ENCODE results near the gene PDXP.

Gene PDXP

DNA sequence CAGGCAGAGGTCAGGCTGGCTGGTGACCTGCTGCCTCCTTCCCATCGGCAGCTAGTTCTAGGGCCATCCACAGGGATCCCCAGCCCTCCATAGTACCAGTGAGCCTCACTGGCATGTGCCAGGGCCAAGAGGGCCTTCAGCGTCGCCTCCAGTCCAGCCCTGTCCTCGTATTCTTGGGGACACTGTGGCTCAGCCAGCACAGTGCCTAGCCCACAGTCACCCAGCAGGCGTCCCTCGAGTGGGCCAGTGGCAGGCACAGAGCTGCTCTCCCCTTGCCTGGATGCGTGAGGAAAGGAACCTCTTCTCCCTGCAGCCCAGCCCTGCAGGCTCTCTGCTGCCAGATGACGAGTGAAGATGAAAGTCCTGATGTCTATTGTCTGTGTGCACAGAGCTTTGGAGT lies 29.7 kb upstream of the PDXP start:
- no peak for DNase-seq (ENCODE audit: low read depth, low spot score)

DNA sequence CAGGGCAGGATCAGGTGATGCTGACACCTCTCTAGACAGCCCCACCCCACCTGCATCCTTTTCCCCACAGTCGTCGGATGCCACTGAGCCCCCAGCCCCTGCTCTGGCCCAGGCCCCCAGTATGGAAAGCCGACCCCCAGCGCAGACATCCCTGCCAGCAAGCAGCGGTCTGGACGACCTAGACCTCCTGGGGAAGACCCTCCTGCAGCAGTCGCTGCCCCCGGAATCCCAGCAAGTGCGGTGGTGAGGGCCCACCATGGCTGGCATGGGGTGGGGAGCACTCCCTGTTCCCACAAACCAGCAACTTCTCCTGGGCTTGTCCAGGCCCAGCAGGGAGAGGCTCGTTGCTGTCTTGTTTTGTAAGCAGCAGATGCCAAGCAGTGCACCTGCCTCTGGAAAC lies 28.6 kb upstream of the PDXP start:
- no peak for DNase-seq (ENCODE audit: low read depth, low spot score)

DNA sequence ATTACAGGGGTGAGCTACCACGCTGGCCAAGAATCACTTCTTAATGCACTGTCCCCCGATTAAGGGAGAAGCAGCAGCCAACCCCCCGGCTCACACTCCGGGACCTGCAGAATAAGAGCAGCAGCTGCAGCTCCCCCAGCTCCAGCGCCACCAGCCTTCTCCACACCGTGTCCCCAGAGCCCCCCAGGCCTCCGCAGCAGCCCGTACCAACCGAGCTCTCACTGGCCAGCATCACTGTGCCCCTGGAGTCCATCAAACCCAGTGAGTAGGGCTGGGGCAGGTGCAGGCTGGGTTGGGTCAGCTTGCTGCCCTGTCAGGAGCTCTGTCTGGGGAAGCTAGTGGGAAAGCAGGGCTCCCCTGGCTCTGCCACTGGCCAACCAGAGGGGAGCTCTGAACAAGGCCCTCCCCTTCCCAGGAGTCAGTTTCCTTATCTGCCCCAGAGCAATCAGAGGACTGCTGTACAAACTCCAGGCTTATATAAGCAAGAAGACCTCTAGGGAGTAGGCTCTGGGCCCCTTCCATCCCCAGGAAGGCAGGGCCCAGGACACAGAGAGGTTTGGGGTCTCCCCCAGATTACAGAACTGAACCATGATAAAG lies 27.6 kb upstream of the PDXP start:
- no peak for DNase-seq (ENCODE audit: low read depth, low spot score)

GRCh38 chr22:37631448-37632173 lies 26.9 kb upstream of the PDXP start:
- DNase-seq (ENCODE audit: low read depth, low spot score): no peak

GRCh38 chr22:37632174-37633088 lies 26.1 kb upstream of the PDXP start:
- no peak for DNase-seq (ENCODE audit: low read depth, low spot score)

- DNase-seq (ENCODE audit: low read depth, low spot score): no peak
These were observed 25.4 kb upstream of the PDXP start for GRCh38 chr22:37633089-37633624.

DNA sequence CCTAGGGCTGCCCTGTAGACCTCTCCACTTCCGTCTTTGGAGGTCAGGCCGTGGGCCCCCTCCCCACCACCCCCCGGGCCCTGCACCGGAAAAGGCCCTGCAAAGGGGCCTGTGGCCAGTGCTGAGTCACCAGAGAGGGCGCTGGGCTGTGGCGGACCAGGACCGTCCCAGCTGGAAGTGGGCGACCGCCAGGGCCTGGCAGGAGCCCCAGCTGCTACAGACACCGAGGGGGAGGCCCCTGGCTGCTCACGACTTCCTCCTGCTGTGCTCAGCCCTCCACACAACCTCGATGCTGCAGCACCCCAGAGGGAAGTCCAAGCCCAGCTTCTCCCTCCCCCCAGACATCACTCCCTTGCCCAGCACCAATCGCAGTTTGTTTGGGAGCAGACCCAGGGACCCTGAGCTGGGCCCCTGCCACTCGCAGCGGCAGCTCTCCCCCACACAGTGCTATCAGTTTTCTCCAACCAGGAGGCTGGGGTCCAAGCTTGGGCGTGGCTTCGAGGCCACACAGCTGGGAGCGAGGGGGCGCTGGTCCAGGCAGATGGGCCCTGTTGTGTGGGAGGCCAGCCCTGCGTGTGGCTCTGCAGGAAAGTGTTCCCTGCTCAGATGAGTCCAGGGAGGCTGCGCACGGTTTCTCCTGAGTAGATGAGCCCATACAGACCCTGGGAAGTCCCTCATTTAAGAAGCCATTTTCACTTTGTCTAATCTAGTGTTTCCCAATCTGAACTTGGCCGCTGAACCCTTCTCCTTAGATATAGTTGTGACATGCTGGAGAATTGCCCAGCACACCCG lies 24.7 kb upstream of the PDXP start:
- peak; percentile 81 for DNase-seq (ENCODE audit: low read depth, low spot score)

DNA sequence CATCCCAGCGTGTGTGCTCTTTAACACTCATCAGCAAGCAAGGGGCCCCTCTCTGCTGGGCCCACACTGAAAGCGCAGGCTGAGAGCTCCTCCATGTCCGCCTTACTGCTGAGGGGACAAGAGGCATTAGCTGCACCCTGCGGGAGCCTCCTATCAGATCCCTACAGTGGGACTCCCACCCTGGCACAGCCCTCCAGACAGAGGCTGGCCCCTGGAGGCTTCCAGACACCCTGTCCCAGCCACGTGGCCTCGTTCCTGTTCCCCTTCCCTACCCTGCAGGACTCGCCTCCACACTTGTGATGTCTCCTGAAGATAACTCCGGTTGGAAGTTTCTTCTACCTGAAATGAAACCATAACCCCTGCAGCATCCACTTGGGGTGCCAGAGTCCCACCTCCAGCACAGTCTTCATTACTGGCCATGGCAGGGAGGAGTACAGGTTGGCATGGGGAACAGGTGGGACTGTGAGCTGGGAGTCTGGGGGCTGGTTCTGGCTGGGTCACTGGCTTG lies 24.1 kb upstream of the PDXP start:
- DNase-seq (ENCODE audit: low read depth, low spot score): no peak

GRCh38 chr22:37635157-37635556 lies 23.4 kb upstream of the PDXP start:
- no peak for DNase-seq (ENCODE audit: low read depth, low spot score)

DNA sequence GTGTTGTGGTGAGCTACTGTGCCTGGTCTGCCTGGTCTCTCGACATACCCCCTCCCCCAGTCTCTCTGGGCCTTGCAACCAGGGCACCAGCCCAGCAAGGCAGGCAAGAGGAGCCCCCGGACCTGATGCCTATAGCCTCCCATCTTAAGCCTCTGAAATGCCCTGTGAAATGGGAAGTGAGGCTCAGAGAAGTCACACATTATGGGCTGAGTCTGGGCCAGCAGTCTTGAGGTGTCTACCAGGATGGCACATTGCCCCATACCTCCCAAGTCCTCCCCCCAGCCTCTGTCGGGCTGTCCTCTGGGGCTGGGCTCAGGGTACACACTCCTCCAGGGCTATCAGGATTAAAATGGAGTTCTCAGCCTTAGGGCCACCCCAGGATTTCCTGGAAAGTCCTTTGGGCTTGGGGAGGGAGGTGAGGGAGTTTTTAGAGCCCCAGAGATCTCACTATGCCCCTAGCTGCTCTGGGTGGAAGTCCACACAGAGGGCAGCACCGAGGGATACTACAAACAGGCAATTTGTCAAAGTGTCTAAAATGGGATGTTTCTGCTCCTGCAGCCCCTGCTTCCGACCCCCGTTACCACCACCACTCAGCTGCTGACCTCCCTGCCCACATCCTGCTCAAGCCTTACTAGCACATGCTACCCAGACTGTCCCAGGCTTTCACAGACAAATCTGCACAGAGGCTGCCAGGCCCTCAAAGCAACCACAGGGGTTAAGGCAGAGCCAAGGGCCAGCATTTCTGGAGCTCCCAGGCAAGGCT lies 22.2 kb upstream of the PDXP start:
- no peak for DNase-seq (ENCODE audit: low read depth, low spot score)

DNA sequence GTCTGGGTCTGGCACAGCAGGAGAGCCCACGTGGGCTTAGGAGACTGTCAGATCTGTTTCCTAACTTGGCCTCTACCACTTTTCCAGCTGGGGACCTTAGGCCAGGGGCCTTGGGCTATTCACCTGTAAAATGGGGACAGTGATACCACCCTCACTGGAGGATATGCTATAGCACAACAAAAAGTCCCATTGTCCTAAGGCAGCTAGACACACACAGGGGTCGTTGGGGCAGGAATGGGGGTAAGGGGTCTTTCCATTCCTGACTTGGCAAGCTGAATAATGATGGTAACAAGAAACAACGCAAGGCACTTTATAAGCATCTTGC lies 21.6 kb upstream of the PDXP start:
- DNase-seq (ENCODE audit: low read depth, low spot score): no peak

GRCh38 chr22:37638391-37639069 lies 20.0 kb upstream of the PDXP start:
- no peak for DNase-seq (ENCODE audit: low read depth, low spot score)

DNA sequence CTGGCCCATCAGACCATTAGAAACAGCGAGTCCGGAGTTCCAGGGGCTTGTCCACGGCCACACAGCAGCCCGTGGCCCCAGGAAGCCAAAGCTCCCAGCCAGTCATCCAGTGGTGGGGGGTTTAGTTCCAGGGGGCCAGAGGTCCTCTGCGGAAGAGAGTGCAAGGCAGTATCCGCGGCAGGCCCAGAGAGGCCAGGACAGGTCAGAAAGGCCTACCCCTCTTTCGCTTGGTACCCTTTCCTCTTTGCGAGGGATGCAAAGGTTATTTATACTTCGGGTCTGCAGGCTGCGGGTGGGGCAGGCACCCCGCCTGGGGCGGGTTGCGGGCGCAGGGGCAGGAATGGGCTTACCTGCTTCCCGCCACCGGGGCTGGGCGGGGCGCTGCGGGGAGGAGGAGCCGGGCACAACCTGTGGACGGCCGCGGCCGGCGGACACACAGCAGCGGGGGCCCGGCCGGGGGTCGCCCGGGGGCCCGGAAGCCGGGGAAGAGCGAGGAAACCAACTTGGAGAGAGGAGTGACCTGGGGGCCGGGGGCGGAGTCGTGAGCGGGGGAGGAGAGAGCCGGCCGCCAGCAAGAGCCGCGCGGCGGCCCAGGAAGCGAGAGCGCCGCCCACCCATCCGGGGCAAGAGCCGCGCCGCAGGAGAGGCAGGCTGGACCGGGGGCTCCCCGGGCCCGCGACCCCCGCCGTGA lies 19.3 kb upstream of the PDXP start, which contains the start of gene SH3BP1:
Gene SH3BP1 (plus strand): TSS at position 600 of the 691 bp plus-strand sequence. CDS start 119 bp downstream, outside the sequence.
- no peak for DNase-seq (ENCODE audit: low read depth, low spot score)

DNA sequence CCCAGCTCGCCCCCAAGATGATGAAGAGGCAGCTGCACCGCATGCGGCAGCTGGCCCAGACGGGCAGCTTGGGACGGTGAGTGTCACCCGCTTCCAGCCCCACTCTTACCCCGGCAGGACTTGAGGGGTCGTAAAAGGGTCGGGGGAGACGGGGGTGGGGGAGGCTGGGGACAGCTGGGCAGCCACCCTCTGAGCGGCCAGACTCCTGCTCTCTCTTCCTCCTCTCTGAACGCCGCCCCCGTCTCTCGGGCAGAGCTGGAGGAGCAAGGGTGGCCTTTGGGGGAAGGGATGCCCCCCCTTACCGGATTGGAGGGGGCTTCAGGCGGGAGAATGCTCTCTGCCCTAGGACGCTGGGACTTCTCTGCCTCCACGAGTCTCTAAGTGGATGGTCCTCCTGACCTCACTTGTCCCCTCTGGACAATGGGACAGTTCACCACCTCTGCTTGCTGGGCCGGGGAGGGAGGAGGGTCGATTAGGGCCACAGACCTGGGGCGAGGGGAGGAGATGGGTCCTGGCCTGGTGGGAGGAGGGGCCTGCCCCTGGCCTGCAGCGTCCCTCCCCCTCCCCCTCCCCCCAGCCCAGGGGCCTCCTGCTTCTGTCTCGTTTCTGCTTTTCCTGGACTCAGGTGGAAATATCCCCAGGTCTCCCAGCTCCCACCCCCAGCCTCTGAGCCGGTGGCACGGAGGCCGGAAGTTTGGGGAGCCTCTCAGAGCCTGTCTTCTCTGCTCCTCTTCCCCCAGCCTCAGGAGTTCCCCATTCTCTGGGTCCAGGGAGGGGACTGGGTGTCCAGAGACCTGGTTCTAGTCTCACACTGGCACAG lies 18.5 kb upstream of the PDXP start:
- no peak for DNase-seq (ENCODE audit: low read depth, low spot score)

- DNase-seq (ENCODE audit: low read depth, low spot score): no peak
These were observed 17.6 kb upstream of the PDXP start for GRCh38 chr22:37640591-37641560.

DNA sequence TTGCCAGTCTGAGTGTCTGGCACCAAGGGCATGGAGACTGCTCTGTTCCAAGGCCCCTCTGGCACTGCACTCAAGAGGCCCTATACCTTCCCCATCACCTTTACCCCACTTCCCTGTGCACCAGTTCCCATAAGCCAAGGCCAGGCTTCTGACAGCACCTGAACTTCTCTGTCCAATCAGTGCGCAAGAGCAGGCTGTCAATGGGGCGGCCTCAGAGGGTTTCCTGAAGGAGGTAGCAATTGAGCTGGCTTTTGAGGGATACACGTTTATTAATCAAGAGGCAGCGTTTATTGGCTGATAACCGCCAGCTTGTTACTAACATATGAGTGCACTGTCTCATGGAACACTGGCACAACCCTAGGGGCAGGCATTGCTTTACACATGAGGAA lies 17.0 kb upstream of the PDXP start:
- DNase-seq (ENCODE audit: low read depth, low spot score): no peak

DNA sequence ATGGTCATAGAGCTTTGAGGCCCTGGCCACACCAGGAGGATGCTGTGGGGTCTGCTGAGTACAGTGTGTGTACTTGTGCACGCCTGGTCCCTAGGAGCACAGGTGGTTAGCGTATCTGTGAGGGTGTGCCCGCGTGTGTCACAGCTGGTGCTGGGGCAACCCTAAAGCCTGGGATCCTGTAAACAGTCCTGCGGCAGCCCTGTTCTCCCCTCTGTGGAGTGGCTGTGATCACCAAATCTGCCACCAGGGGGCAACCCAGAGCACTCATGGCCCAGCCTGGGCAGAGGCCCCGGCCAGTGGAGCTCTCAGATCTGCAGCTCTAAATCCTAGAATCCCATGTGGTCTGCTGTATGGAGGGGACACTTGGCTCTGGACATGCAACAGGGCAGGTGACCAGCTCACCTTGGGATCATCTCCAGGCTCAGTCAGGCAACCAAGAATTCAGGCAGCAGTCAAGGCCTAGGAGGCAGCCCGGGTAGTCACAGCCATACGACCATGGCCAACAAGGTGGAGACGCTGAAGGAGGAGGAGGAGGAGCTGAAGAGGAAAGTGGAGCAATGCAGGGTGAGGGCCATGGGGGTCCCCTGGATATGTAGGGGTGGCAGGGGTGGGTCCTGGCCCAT lies 15.2 kb upstream of the PDXP start:
- no peak for DNase-seq (ENCODE audit: low read depth, low spot score)

All from smooth muscle cell of the brain vasculature (primary cell).